Measurements from ENCODE around the gene HHATL.

HHATL gene

GRCh38 chr3:42708611-42709151, 6.1 kb upstream of the HHATL start:
- DNase-seq (ENCODE audit: insufficient read length, low spot score) (no peak), FAIRE-seq (no peak)
- TF ChIP-seq TAF1 (IDR thresholded peaks at IDR 0.05; ENCODE audit: low read depth, low read length) (no peak), POLR2A (IDR thresholded peaks at IDR 0.05; ENCODE audit: low read depth, low read length) (no peak), POLR2AphosphoS5 (IDR thresholded peaks at IDR 0.05; ENCODE audit: low read depth, low read length) (no peak), PAX5 (IDR thresholded peaks at IDR 0.05; ENCODE audit: insufficient read depth, low read length, severe bottlenecking) (no peak), POU2F2 (IDR thresholded peaks at IDR 0.05; ENCODE audit: low read depth, low read length) (no peak), SPI1 (IDR thresholded peaks at IDR 0.05; ENCODE audit: low read depth, low read length) (no peak)

- TF ChIP-seq SPI1 (IDR thresholded peaks at IDR 0.05; ENCODE audit: low read depth, low read length), result no peak
- TF ChIP-seq TAF1 (IDR thresholded peaks at IDR 0.05; ENCODE audit: low read depth, low read length), result no peak
- TF ChIP-seq POLR2A (IDR thresholded peaks at IDR 0.05; ENCODE audit: low read depth, low read length), result no peak
- TF ChIP-seq POU2F2 (IDR thresholded peaks at IDR 0.05; ENCODE audit: low read depth, low read length), result no peak
- no peak for TF ChIP-seq POLR2AphosphoS5 (IDR thresholded peaks at IDR 0.05; ENCODE audit: low read depth, low read length)
- no peak for TF ChIP-seq PAX5 (IDR thresholded peaks at IDR 0.05; ENCODE audit: insufficient read depth, low read length, severe bottlenecking)
- FAIRE-seq (no peak), DNase-seq (ENCODE audit: insufficient read length, low spot score) (no peak)
Observed at GRCh38 chr3:42707620-42708355, 5.2 kb upstream of the HHATL start.

DNA sequence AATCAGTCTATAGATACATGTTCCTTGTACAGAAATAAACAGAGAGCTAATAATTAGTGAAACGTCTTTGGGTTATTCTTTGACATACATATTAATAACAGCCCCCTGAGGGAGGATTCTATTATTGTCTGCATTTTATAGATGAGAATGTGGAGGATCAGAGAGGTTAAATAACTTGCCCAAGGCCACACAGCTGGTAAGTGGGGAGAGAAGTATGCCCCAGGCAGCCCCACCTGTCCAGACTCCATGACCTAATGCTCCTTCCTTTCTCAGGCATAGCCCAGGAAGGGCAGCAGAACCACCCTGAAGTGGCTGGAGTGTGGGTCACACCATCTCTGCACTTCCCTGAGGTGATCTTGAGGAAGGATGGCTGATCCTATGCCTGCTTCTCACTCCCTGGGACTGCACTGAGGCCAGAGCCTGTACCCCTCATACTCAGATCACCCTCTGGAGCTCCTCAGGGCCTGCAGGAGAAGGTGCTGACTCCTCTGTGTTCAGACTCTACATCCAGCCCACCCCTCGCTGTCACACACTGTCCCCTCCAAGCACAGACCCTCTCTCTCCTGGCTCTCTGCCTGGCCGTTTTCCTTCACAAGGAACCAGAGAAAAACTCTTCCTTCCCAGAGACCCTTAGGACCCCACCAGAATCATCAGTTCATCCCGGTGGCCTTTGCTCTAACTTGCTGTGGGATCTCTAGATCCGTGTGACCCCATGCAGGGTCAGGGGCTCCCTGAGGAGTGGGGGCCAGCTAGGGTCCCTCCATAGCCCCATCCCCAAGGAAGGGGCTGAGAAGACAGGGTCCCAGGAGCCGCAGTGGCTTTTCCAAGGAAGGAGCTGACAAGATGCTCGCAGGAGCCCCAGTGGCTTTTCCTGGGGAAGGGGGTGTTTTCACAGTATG, 4.4 kb upstream of the HHATL start:
- TF ChIP-seq POLR2A (IDR thresholded peaks at IDR 0.05; ENCODE audit: low read depth, low read length) (no peak), POLR2AphosphoS5 (IDR thresholded peaks at IDR 0.05; ENCODE audit: low read depth, low read length) (no peak), POU2F2 (IDR thresholded peaks at IDR 0.05; ENCODE audit: low read depth, low read length) (no peak), PAX5 (IDR thresholded peaks at IDR 0.05; ENCODE audit: insufficient read depth, low read length, severe bottlenecking) (no peak), SPI1 (IDR thresholded peaks at IDR 0.05; ENCODE audit: low read depth, low read length) (no peak), TAF1 (IDR thresholded peaks at IDR 0.05; ENCODE audit: low read depth, low read length) (no peak)
- FAIRE-seq, result no peak
- DNase-seq (ENCODE audit: insufficient read length, low spot score), result no peak

DNA sequence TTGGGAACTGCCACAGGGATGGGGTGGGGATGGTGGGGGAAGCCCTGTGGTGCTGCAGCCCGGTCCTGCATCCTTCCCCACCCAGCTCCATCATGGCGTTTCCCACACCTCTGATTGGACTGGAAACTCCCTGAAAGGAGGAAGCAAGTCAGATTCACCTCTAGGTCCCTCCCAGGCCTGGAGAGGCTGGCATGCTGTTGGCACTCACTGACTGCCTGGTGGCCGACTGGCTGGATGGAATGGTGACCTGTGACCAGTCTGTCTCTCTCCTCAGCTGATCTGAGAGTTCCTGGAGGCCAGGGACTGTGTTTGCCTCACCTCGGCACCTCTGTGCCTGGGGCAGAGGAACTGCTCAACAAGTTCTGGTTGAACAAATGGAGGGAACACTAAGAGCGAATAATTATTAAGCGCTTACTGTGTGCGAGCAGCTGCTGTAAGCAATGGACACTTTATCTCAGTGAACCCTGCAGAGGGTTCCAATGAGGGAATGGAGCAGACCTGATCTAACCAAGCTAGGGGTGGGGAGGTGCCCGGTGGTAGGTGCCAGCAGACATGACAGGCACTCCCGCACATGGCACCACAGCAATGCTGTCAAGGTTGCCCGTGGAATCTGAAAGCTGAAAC, 3.5 kb upstream of the HHATL start:
- TF ChIP-seq POLR2A (IDR thresholded peaks at IDR 0.05; ENCODE audit: low read depth, low read length), result no peak
- TF ChIP-seq POU2F2 (IDR thresholded peaks at IDR 0.05; ENCODE audit: low read depth, low read length), result no peak
- TF ChIP-seq SPI1 (IDR thresholded peaks at IDR 0.05; ENCODE audit: low read depth, low read length), result no peak
- no peak for TF ChIP-seq POLR2AphosphoS5 (IDR thresholded peaks at IDR 0.05; ENCODE audit: low read depth, low read length)
- no peak for TF ChIP-seq PAX5 (IDR thresholded peaks at IDR 0.05; ENCODE audit: insufficient read depth, low read length, severe bottlenecking)
- TF ChIP-seq TAF1 (IDR thresholded peaks at IDR 0.05; ENCODE audit: low read depth, low read length), result no peak
- DNase-seq (ENCODE audit: insufficient read length, low spot score), result no peak
- no peak for FAIRE-seq

DNA sequence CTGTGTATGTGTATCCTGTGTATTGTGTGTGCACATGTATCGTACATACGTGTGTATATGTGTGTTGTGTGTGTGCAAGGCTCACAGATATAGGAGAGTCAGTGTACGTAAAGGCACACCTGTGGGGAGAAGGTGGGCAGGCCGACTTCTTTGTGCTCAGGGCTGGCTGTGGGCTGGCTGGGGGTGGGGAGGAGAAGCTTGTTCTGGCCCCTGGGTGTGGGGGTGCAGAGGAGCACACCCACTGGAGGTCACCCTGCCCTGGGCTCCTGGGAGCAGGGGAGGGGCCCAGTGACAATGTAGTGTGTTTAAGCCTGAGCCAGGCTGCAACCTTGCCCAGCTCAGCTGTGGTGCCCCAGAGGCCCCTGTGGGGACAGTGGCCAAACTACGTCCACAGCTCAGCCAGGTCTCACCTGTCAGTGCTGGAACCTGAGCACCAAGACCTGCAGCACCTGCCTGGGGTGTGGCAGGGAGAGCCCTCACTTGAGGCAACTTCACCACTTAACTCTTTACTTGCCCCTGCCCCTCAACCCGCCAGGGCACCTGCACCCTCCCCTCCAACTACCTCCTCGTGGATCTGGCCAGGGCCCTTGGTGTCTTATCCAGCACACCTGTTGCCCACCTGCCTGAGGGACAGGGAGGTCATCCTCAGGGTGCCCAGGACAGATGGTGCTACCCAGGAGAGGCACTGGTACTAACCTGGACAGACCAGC, 2.6 kb upstream of the HHATL start:
- FAIRE-seq (no peak), DNase-seq (ENCODE audit: insufficient read length, low spot score) (peak; percentile 10)
- no peak for TF ChIP-seq POLR2AphosphoS5 (IDR thresholded peaks at IDR 0.05; ENCODE audit: low read depth, low read length)
- no peak for TF ChIP-seq TAF1 (IDR thresholded peaks at IDR 0.05; ENCODE audit: low read depth, low read length)
- no peak for TF ChIP-seq SPI1 (IDR thresholded peaks at IDR 0.05; ENCODE audit: low read depth, low read length)
- TF ChIP-seq PAX5 (IDR thresholded peaks at IDR 0.05; ENCODE audit: insufficient read depth, low read length, severe bottlenecking), result no peak
- no peak for TF ChIP-seq POU2F2 (IDR thresholded peaks at IDR 0.05; ENCODE audit: low read depth, low read length)
- no peak for TF ChIP-seq POLR2A (IDR thresholded peaks at IDR 0.05; ENCODE audit: low read depth, low read length)

DNA sequence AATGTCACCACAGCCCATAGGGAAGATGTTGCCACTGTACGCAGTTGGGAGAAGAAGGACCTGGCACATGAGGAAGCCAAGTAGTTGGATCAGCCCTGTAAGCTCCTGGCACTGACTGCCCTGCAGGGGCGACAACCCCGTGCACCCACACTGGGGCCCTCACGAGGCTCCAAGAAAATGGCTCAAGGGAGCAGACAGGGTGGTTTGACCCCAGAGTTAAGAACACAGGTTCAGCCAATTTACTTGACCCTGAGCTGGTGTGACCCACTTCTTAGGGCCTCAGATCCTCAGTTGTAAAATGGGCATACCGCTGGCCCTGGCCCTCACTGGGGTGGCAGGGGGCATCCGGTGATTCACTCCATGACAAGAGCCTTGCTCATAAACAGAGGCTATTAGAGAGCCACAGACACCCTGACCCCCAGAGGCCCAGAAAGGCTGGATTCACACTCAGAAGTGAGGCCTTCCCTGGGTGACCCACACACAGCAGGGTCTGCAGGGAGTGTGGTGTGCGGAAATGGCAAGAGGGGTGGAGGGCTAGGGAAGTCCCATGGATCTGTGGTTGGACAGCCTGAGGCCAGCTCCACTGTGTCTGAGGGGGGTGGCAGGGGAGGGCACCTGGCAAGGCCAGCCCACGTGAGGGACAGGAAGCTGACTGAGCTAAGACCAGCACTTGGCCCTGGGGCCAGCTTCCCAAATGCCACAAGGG, 1.7 kb upstream of the HHATL start:
- no peak for TF ChIP-seq POU2F2 (IDR thresholded peaks at IDR 0.05; ENCODE audit: low read depth, low read length)
- TF ChIP-seq TAF1 (IDR thresholded peaks at IDR 0.05; ENCODE audit: low read depth, low read length), result no peak
- no peak for TF ChIP-seq SPI1 (IDR thresholded peaks at IDR 0.05; ENCODE audit: low read depth, low read length)
- no peak for TF ChIP-seq POLR2AphosphoS5 (IDR thresholded peaks at IDR 0.05; ENCODE audit: low read depth, low read length)
- no peak for TF ChIP-seq PAX5 (IDR thresholded peaks at IDR 0.05; ENCODE audit: insufficient read depth, low read length, severe bottlenecking)
- TF ChIP-seq POLR2A (IDR thresholded peaks at IDR 0.05; ENCODE audit: low read depth, low read length), result no peak
- DNase-seq (ENCODE audit: insufficient read length, low spot score) (no peak), FAIRE-seq (no peak)

DNA sequence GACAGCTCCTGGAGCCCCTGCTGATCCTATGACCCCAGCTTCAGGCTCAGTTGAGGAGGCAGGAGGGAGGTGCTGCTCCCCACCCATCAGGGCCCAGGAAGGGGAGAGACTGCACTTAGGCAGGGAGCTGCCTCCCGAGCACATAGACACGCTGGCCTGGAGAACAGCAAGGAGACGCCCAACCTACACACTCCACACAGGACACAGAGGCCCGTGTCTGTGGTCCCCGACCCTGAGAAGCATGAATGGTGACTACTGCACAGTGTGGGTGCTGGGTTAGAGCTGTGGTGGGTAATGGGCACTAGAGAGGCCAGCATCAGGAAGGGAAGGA, 1.1 kb upstream of the HHATL start:
- TF ChIP-seq SPI1 (IDR thresholded peaks at IDR 0.05; ENCODE audit: low read depth, low read length), result no peak
- TF ChIP-seq TAF1 (IDR thresholded peaks at IDR 0.05; ENCODE audit: low read depth, low read length), result no peak
- TF ChIP-seq POLR2AphosphoS5 (IDR thresholded peaks at IDR 0.05; ENCODE audit: low read depth, low read length), result no peak
- no peak for TF ChIP-seq PAX5 (IDR thresholded peaks at IDR 0.05; ENCODE audit: insufficient read depth, low read length, severe bottlenecking)
- no peak for TF ChIP-seq POU2F2 (IDR thresholded peaks at IDR 0.05; ENCODE audit: low read depth, low read length)
- no peak for TF ChIP-seq POLR2A (IDR thresholded peaks at IDR 0.05; ENCODE audit: low read depth, low read length)
- no peak for DNase-seq (ENCODE audit: insufficient read length, low spot score)
- no peak for FAIRE-seq
